Measurements from ENCODE around the gene MAFG. TPM values are rescaled to one million over a fixed set of nuclear protein-coding genes. Genes with fewer than 3 reads are reported as not detected.
A peak's percentile ranks its signal among the peaks of the same experiment; 100 is the strongest.

Gene MAFG
- total RNA-seq, 1 experiment from 2014 or later, result 31.4 TPM

DNA sequence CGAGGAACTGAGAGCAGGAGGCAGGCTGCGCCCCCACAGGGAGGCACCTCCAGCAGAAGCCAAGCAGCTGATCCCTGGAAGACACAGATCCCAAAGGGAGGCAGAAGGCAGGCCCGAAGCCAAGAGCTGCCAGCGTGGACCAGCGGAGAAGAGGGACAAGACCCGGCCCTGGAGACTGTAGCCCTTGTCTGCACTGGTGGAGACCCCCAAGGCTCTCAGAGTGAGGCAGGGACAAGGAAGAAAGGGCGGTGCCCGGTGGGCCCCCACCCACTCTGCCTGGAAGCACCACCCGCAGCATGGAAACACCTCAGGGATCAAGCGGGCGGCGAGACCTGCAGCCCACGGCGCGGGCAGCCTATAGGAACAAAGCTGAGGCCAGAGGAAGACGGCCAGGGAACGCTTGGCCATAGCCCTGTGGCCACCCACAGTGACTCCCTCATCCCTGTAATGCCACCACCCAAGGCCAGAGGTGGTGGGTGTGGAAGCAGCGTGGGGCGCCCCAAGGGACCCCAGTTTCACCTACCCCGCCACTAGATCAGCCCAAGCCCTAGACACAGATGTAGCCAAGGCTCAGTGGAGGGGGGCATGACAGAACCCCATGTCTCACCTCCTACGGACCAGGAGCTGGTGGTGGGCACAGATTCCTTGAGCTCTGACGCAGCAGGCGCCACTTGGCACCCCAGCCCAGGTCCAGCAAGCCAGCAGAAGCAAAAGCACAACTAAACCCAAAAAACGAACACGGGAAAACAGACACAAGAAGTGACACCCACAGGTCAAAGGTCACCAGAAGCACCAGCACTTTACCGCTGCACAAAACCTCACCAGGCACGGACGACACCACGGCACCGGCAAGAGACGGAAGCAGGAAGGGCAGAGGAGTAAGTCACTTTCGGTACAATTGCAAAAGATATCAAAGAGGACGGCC, 6.7 kb downstream of the MAFG start:
- Histone ChIP-seq H4K91ac (ENCODE audit: insufficient read length, low read depth, low read length) (no peak overlapping the region), H4K20me1 (ENCODE audit: control insufficient read depth, insufficient read depth, insufficient read length) (no peaks in the 10 kb centered on the region), H2AK5ac (ENCODE audit: insufficient read length, low read length) (no peak overlapping the region), H2BK20ac (ENCODE audit: low read depth, low read length, poor library complexity, severe bottlenecking) (no peak overlapping the region), H3K9ac (ENCODE audit: extremely low read depth, insufficient read length, low read length) (no peak overlapping the region), H3K27me3 (ENCODE audit: insufficient read depth, low read length) (no peaks in the 10 kb centered on the region), H3K23ac (ENCODE audit: insufficient read length, low read depth, low read length) (no peak overlapping the region), H4K5ac (ENCODE audit: insufficient read length, low read depth, low read length) (no peak overlapping the region), H3K4ac (ENCODE audit: low read depth, low read length) (no peak overlapping the region), H3K14ac (ENCODE audit: insufficient read depth, low read length) (no peak overlapping the region), H2BK5ac (ENCODE audit: insufficient read length, low read length) (no peak overlapping the region), H3K23me2 (ENCODE audit: insufficient read length, low read depth, low read length, poor library complexity, severe bottlenecking) (peaks cover 7% of the 10 kb centered on the region), H2BK120ac (ENCODE audit: low read depth, low read length, poor library complexity, severe bottlenecking) (no peak overlapping the region), H3K4me2 (ENCODE audit: insufficient read depth, insufficient read length, low read length) (no peak overlapping the region), H3K79me2 (ENCODE audit: insufficient read depth, low read length) (peaks cover 17% of the 10 kb centered on the region; the same call in 1 of the 2 replicates), H3K18ac (ENCODE audit: insufficient read length, low read depth, low read length) (no peak overlapping the region), H3T11ph (ENCODE audit: low read length) (no peak overlapping the region), H3K27ac (ENCODE audit: insufficient read length, low read depth, low read length) (no peak overlapping the region), H2BK15ac (ENCODE audit: low read depth, low read length) (no peak overlapping the region), H3K9me3 (ENCODE audit: control insufficient read depth, low read depth, low read length) (no peaks in the 10 kb centered on the region), H2BK12ac (ENCODE audit: insufficient read length, low read depth, low read length) (no peak overlapping the region), H2AFZ (ENCODE audit: low read length) (no peak overlapping the region), H4K8ac (replicated peaks; ENCODE audit: insufficient read length, low read depth, low read length) (no peak overlapping the region), H3K4me1 (ENCODE audit: insufficient read depth, low read length) (peaks cover 3% of the 10 kb centered on the region; the same call in 1 of the 2 replicates), H3K56ac (ENCODE audit: insufficient read length, low read depth, low read length) (no peak overlapping the region), H3K79me1 (ENCODE audit: insufficient read depth, low read depth, low read length, poor library complexity, severe bottlenecking) (peaks cover 5% of the 10 kb centered on the region)
- no peak overlapping the region; a peak in 1 of 5 replicates for H3K4me3 Mint-ChIP-seq
- TF ChIP-seq, protein P1, sequence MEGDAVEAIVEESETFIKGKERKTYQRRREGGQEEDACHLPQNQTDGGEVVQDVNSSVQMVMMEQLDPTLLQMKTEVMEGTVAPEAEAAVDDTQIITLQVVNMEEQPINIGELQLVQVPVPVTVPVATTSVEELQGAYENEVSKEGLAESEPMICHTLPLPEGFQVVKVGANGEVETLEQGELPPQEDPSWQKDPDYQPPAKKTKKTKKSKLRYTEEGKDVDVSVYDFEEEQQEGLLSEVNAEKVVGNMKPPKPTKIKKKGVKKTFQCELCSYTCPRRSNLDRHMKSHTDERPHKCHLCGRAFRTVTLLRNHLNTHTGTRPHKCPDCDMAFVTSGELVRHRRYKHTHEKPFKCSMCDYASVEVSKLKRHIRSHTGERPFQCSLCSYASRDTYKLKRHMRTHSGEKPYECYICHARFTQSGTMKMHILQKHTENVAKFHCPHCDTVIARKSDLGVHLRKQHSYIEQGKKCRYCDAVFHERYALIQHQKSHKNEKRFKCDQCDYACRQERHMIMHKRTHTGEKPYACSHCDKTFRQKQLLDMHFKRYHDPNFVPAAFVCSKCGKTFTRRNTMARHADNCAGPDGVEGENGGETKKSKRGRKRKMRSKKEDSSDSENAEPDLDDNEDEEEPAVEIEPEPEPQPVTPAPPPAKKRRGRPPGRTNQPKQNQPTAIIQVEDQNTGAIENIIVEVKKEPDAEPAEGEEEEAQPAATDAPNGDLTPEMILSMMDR (conservative IDR thresholded peaks at IDR 0.05), result no peak
- H3K9me3 Mint-ChIP-seq, result no peaks in the 10 kb centered on the region; a peak in 1 of 5 replicates
- no peak for DNase-seq
- H3K36me3 Mint-ChIP-seq (ENCODE audit: insufficient read depth in 1 of 3, low read depth in 3 of 3), result peaks cover 12 to 35% (median 30%) of the 10 kb centered on the region in 3 experiments; a peak in 6 of 7 replicates
- H3K27me3 Mint-ChIP-seq (ENCODE audit: low read depth), result no peaks in the 10 kb centered on the region
- peaks cover 38 to 42% of the 10 kb centered on the region in 2 experiments for H3K4me1 Mint-ChIP-seq
- WGBS (ENCODE audit: extremely low coverage, insufficient read length, low lambda C conversion rate), result no CpG with 5 or more reads among the region's 33 CpGs
- H3K27ac Mint-ChIP-seq, result peak overlapping the region; percentile 70 to 94 (median 79); a peak in 5 of 7 replicates

Data from H9 (cell line).